ENCODE measurements around the gene ANKS3. TPM values are rescaled to one million over a fixed set of nuclear protein-coding genes. Genes with fewer than 3 reads are reported as not detected.
A peak's percentile ranks its signal among the peaks of the same experiment; 100 is the strongest.

Gene ANKS3
- total and polyA plus RNA-seq, 4 donors: 12.6 to 26.3 (median 24.4) TPM

DNA sequence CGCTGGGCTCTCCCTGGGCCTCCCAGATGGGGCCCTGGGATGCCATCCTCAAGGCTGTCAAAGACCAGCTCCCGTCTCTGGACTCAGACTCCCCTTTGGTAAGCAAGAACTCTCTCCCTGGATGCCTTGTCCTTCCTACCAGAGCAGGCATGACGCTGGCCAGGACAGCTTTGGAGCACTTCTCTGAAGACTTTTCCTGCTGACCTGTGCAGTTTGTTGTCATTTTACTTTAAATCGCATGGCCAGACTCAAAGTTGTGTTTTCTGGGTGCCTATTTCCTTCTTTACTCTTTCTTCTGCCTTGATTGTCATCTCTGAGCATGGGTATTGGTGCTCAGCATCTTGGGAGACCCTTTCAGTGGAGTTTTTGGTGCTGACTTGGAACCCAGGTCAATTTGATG, 2.5 kb upstream of the ANKS3 start:
- ATAC-seq (ENCODE audit: insufficient read depth, low FRiP score) (no peak), DNase-seq (no peak)
- H3K9ac ChIP-seq (ENCODE audit: insufficient read depth in 1 of 2, low read length in 2 of 2): no peak overlapping the region
- H3K27ac ChIP-seq (ENCODE audit: low read depth in 1 of 2, low read length in 1 of 2): no peak overlapping the region
- H3K9me3 ChIP-seq (ENCODE audit: control insufficient read depth in 4 of 4, insufficient read depth in 3 of 4, low read length in 3 of 4): no peaks in the 10 kb centered on the region
- no peaks in the 10 kb centered on the region for H3K27me3 ChIP-seq (ENCODE audit: control insufficient read depth in 3 of 3, insufficient read depth in 3 of 3, low read length in 2 of 3)
- H3K4me3 ChIP-seq: no peak overlapping the region
- peaks cover 0 to 4% (median 0%) of the 10 kb centered on the region in 4 donors for H3K36me3 ChIP-seq (ENCODE audit: control insufficient read depth in 4 of 4, insufficient read depth in 4 of 4, low read length in 4 of 4)
- H3K4me1 ChIP-seq (ENCODE audit: control insufficient read depth in 5 of 5, insufficient read depth in 5 of 5, low read length in 5 of 5): peaks cover 0 to 6% (median 2%) of the 10 kb centered on the region in 5 donors
- 88 to 95% methylated on average over 4 of the region's 4 CpGs for WGBS, 2 donors
- TF ChIP-seq, protein P1, sequence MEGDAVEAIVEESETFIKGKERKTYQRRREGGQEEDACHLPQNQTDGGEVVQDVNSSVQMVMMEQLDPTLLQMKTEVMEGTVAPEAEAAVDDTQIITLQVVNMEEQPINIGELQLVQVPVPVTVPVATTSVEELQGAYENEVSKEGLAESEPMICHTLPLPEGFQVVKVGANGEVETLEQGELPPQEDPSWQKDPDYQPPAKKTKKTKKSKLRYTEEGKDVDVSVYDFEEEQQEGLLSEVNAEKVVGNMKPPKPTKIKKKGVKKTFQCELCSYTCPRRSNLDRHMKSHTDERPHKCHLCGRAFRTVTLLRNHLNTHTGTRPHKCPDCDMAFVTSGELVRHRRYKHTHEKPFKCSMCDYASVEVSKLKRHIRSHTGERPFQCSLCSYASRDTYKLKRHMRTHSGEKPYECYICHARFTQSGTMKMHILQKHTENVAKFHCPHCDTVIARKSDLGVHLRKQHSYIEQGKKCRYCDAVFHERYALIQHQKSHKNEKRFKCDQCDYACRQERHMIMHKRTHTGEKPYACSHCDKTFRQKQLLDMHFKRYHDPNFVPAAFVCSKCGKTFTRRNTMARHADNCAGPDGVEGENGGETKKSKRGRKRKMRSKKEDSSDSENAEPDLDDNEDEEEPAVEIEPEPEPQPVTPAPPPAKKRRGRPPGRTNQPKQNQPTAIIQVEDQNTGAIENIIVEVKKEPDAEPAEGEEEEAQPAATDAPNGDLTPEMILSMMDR (IDR thresholded peaks at IDR 0.05; ENCODE audit: control extremely low read depth, extremely low read depth): no peak

DNA sequence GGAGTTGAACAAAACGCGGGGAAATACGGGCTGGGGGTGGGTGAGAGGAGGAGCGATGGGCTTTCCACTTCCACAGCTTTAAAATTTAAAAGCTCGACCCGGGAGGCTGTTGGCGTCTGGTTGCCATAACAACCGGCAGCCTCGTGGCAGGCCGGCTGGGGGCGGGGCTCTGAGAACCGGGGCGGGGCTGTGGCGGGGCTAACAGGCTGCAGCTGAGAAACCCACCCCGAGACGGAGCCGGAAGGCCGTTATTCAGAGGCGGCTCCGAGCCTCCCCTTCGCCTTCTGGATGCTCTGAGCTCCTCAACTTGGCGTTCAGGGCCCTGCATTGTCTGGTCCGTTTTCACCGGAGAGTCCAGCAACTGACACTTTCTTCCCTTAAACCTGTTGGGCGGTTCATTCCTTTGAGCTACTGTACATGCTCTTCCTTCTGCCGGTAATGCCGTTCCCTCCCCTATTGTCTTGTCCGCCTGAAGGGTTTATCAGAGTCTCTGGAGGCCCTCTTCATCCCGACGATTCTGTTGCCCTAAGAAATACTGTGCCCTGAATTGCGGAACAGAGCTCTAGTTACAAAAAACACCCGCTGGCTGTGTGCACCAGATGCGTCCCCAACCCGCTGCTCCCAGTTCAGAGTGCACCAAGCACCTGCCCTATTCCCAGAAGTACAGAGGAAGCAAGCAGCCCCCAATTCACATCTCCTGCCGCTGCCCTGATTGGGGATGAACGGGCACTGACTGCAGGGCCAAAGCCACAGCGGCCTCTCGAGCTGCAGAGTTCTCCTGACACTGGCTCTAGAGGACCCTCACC, 862 bp upstream of the ANKS3 start:
- Histone ChIP-seq H3K4me1 (ENCODE audit: control insufficient read depth in 5 of 5, insufficient read depth in 5 of 5, low read length in 5 of 5) (peaks cover 0 to 6% (median 2%) of the 10 kb centered on the region in 5 donors), H3K27me3 (ENCODE audit: control insufficient read depth in 3 of 3, insufficient read depth in 3 of 3, low read length in 2 of 3) (no peaks in the 10 kb centered on the region), H3K4me3 (peak overlapping the region; percentile 92), H3K9me3 (ENCODE audit: control insufficient read depth in 4 of 4, insufficient read depth in 3 of 4, low read length in 3 of 4) (no peaks in the 10 kb centered on the region), H3K27ac (ENCODE audit: low read depth in 1 of 2, low read length in 1 of 2) (peak overlapping the region; percentile 58 to 90), H3K36me3 (ENCODE audit: control insufficient read depth in 4 of 4, insufficient read depth in 4 of 4, low read length in 4 of 4) (peaks cover 0 to 5% (median 4%) of the 10 kb centered on the region in 4 donors), H3K9ac (ENCODE audit: insufficient read depth in 1 of 2, low read length in 2 of 2) (peak overlapping the region; percentile 8 to 75)
- TF ChIP-seq, protein P1 (IDR thresholded peaks at IDR 0.05; ENCODE audit: control extremely low read depth, extremely low read depth): no peak
- peak; percentile 84 for ATAC-seq (ENCODE audit: insufficient read depth, low FRiP score)
- 6 to 7% methylated on average over 38 of the region's 38 CpGs for WGBS, 2 donors
- DNase-seq: peak; percentile 92 to 93 (median 92)

DNA sequence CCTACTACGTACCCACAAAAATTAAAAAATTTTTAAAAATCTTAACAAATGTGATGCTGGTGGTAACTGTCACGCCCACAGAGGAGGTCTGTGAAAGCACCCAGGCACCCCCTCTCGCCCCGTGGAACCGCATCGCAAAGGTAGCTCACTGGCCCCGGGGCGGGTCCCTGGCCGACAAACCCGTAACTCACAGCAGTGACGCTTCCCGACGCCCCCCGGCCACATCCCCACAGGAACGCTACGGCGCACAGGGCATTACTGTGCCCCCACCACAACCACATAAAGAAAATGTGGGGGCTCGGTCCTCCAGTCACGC, 366 bp downstream of the ANKS3 start:
- Histone ChIP-seq H3K9ac (ENCODE audit: insufficient read depth in 1 of 2, low read length in 2 of 2) (peak overlapping the region in 1 of 2 donors; percentile 38), H3K36me3 (ENCODE audit: control insufficient read depth in 4 of 4, insufficient read depth in 4 of 4, low read length in 4 of 4) (peaks cover 0 to 9% (median 5%) of the 10 kb centered on the region in 4 donors), H3K4me3 (peak overlapping the region; percentile 92), H3K27ac (ENCODE audit: low read depth in 1 of 2, low read length in 1 of 2) (peak overlapping the region; percentile 55 to 58), H3K4me1 (ENCODE audit: control insufficient read depth in 5 of 5, insufficient read depth in 5 of 5, low read length in 5 of 5) (peaks cover 0 to 6% (median 2%) of the 10 kb centered on the region in 5 donors), H3K9me3 (ENCODE audit: control insufficient read depth in 4 of 4, insufficient read depth in 3 of 4, low read length in 3 of 4) (no peaks in the 10 kb centered on the region), H3K27me3 (ENCODE audit: control insufficient read depth in 3 of 3, insufficient read depth in 3 of 3, low read length in 2 of 3) (no peaks in the 10 kb centered on the region)
- WGBS, 2 donors: 1 to 2% methylated on average over 19 of the region's 19 CpGs
- ATAC-seq (ENCODE audit: insufficient read depth, low FRiP score) (no peak), DNase-seq (no peak)
- TF ChIP-seq, protein P1 (IDR thresholded peaks at IDR 0.05; ENCODE audit: control extremely low read depth, extremely low read depth): no peak

Measured in lung (tissue), 12 donors.